Lower leg skin (tissue), 4 donors: ENCODE measurements around the gene LRG1. TPM values are rescaled to one million over a fixed set of nuclear protein-coding genes. Genes with fewer than 3 reads are reported as not detected.

Source experiments
- DNase-seq, 2 donors: peaks; one replicate each; pipeline ENCODE4 v3.0.0-alpha.2; 2019; ENCODE audit warnings: low spot score in 2 of 2
- H3K4me3 ChIP-seq: fragments of 200-600 bp; sonication (generic); 2 replicates; pipeline ENCODE4 v1.5.1; 2017; ENCODE audit warnings: mild to moderate bottlenecking, low read depth; ENCODE audit not compliant: poor library complexity, severe bottlenecking
- CTCF ChIP-seq, 3 donors: fragments of 450-650 bp; IDR thresholded peaks; one replicate each; pipeline ENCODE4 v1.5.1; 2016; ENCODE audit warnings: antibody characterized with exemption in 3 of 3, mild to moderate bottlenecking in 3 of 3, moderate library complexity in 2 of 3
- POLR2A ChIP-seq, 2 donors: fragments of 450-650 bp; IDR thresholded peaks; one replicate each; pipeline ENCODE4 v1.6.1; 2016 to 2017; ENCODE audit warnings: antibody characterized with exemption in 2 of 2, mild to moderate bottlenecking in 1 of 2, moderate library complexity in 1 of 2
- WGBS, 2 donors: methylation state at CpG; one replicate each; pipeline ENCODE4 v1.1.5; 2018; 5-methylcytosine and 5-hydroxymethylcytosine counted together
- intact Hi-C: fragments of 100-400 bp; cut with DNase I; formaldehyde crosslinking; loops from one replicate; pipeline ENCODE4 v1.15.0; 2023; ENCODE audit warnings: low total_unique reads
- total RNA-seq, 4 donors: library from RNA; depleted of rRNA; stranded (reverse); fragments of >200 nt; gene quantifications; one replicate each; pipeline ENCODE4 v1.1.0, GENCODE V29; 2016

Gene LRG1
- total RNA-seq, 4 donors from 2014 or later: 1.8 to 9.9 (median 2.7) TPM

GRCh38 chr19:4502282-4503131 lies 37.3 kb downstream of the LRG1 start:
- no peak overlapping the region for H3K4me3 ChIP-seq
- no peak for TF ChIP-seq CTCF (IDR thresholded peaks at IDR 0.05)
- no peak for TF ChIP-seq POLR2A (IDR thresholded peaks at IDR 0.05)
- DNase-seq: no peak
- intact Hi-C loops: no loop called here
- 85 to 86% methylated on average over 35 to 37 of the region's 37 CpGs for WGBS, 2 donors

GRCh38 chr19:4501691-4502090 lies 38.1 kb downstream of the LRG1 start:
- intact Hi-C loops: no loop called here
- TF ChIP-seq POLR2A (IDR thresholded peaks at IDR 0.05): no peak
- TF ChIP-seq CTCF (IDR thresholded peaks at IDR 0.05): no peak
- 86 to 93% methylated on average over 18 to 24 of the region's 25 CpGs for WGBS, 2 donors
- no peak for DNase-seq
- H3K4me3 ChIP-seq: no peak overlapping the region

GRCh38 chr19:4500841-4501591 lies 38.8 kb downstream of the LRG1 start:
- no peak overlapping the region for H3K4me3 ChIP-seq
- intact Hi-C loops: no loop called here
- WGBS, 2 donors: 93 to 94% methylated on average over 24 to 29 of the region's 29 CpGs
- no peak for DNase-seq
- TF ChIP-seq POLR2A (IDR thresholded peaks at IDR 0.05): no peak
- no peak for TF ChIP-seq CTCF (IDR thresholded peaks at IDR 0.05)

GRCh38 chr19:4499855-4500254 lies 40.0 kb downstream of the LRG1 start:
- intact Hi-C loops: no loop called here
- 91 to 93% methylated on average over 15 of the region's 15 CpGs for WGBS, 2 donors

GRCh38 chr19:4499318-4499717 lies 40.5 kb downstream of the LRG1 start:
- H3K4me3 ChIP-seq: no peak overlapping the region
- TF ChIP-seq CTCF (IDR thresholded peaks at IDR 0.05): no peak
- no peak for TF ChIP-seq POLR2A (IDR thresholded peaks at IDR 0.05)
- WGBS, 2 donors: 95% methylated on average over 23 of the region's 23 CpGs
- intact Hi-C loops: no loop called here
- DNase-seq: no peak

More at GRCh38 chr19:4499855-4500254, 40.0 kb downstream of the LRG1 start:
- H3K4me3 ChIP-seq: no peak overlapping the region
- TF ChIP-seq CTCF (IDR thresholded peaks at IDR 0.05): no peak
- no peak for TF ChIP-seq POLR2A (IDR thresholded peaks at IDR 0.05)
- DNase-seq: no peak
